Measurements from ENCODE around the gene LHFPL3. TPM values are rescaled to one million over a fixed set of nuclear protein-coding genes. Genes with fewer than 3 reads are reported as not detected.

Gene LHFPL3
- total and polyA plus RNA-seq, 2 of the 13 experiments (the other 11 are each of a cell fraction or from before 2014, with no cell fraction given), result not detected

- TF ChIP-seq SYNCRIP (IDR thresholded peaks at IDR 0.05; ENCODE audit: insufficient read depth, low read depth, low read length) (no peak), RNF2 (conservative IDR thresholded peaks at IDR 0.05; ENCODE audit: low read depth) (no peak), ZBTB43 (CRISPR knock-in tag; conservative IDR thresholded peaks at IDR 0.05) (no peak), TBX2 (CRISPR knock-in tag; IDR thresholded peaks at IDR 0.05; ENCODE audit: borderline replicate concordance) (peak; percentile 44; the same call in 1 of the 2 replicates), ZNF333 (CRISPR knock-in tag; IDR thresholded peaks at IDR 0.05; ENCODE audit: borderline replicate concordance) (no peak), NCOA2 (CRISPR knock-in tag; IDR thresholded peaks at IDR 0.05) (peak; percentile 48), FOXP1 (IDR thresholded peaks at IDR 0.05) (no peak), FOXP1 (CRISPR knock-in tag; IDR thresholded peaks at IDR 0.05) (peak; percentile 20; the same call in 1 of the 2 replicates), TARDBP (CRISPR knock-in tag; IDR thresholded peaks at IDR 0.05) (no peak), SRF (IDR thresholded peaks at IDR 0.05; ENCODE audit: low read depth, low read length) (no peak), GLMP (CRISPR knock-in tag; IDR thresholded peaks at IDR 0.05; ENCODE audit: borderline replicate concordance) (no peak), NR2F2 (IDR thresholded peaks at IDR 0.05; ENCODE audit: borderline replicate concordance, low read depth) (peak; percentile 78; the same call in 1 of the 2 replicates), ZNF720 (CRISPR knock-in tag; IDR thresholded peaks at IDR 0.05) (no peak), FOXA3 (CRISPR knock-in tag; IDR thresholded peaks at IDR 0.05) (peak; percentile 48; the same call in 1 of the 2 replicates), FOXJ3 (CRISPR knock-in tag; IDR thresholded peaks at IDR 0.05; ENCODE audit: borderline replicate concordance) (0 out of 2 replicates have a peak, but pooled peaks have one; percentile 19), ZFP1 (CRISPR knock-in tag; IDR thresholded peaks at IDR 0.05) (no peak), KMT2B (CRISPR knock-in tag; IDR thresholded peaks at IDR 0.05) (no peak), ESRRA (CRISPR knock-in tag; IDR thresholded peaks at IDR 0.05; ENCODE audit: low read depth) (no peak), HNRNPLL (IDR thresholded peaks at IDR 0.05; ENCODE audit: low read depth, low read length, poor library complexity, severe bottlenecking) (no peak), IKZF1 (IDR thresholded peaks at IDR 0.05) (no peak), MYC (CRISPR knock-in tag; IDR thresholded peaks at IDR 0.05; ENCODE audit: borderline replicate concordance) (no peak), NBN (conservative IDR thresholded peaks at IDR 0.05) (no peak), ZNF343 (CRISPR knock-in tag; IDR thresholded peaks at IDR 0.05) (no peak)
- TF ChIP-seq, protein P1, sequence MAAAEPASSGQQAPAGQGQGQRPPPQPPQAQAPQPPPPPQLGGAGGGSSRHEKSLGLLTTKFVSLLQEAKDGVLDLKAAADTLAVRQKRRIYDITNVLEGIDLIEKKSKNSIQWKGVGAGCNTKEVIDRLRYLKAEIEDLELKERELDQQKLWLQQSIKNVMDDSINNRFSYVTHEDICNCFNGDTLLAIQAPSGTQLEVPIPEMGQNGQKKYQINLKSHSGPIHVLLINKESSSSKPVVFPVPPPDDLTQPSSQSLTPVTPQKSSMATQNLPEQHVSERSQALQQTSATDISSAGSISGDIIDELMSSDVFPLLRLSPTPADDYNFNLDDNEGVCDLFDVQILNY (CRISPR knock-in tag; conservative IDR thresholded peaks at IDR 0.05), result no peak
- TF ChIP-seq, protein P2, sequence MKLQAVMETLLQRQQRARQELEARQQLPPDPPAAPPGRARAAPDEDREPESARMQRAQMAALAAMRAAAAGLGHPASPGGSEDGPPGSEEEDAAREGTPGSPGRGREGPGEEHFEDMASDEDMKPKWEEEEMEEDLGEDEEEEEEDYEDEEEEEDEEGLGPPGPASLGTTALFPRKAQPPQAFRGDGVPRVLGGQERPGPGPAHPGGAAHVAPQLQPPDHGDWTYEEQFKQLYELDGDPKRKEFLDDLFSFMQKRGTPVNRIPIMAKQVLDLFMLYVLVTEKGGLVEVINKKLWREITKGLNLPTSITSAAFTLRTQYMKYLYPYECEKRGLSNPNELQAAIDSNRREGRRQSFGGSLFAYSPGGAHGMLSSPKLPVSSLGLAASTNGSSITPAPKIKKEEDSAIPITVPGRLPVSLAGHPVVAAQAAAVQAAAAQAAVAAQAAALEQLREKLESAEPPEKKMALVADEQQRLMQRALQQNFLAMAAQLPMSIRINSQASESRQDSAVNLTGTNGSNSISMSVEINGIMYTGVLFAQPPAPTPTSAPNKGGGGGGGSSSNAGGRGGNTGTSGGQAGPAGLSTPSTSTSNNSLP (IDR thresholded peaks at IDR 0.05; ENCODE audit: low read depth, low read length), result no peak
- TF ChIP-seq, protein P3, sequence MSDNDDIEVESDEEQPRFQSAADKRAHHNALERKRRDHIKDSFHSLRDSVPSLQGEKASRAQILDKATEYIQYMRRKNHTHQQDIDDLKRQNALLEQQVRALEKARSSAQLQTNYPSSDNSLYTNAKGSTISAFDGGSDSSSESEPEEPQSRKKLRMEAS (IDR thresholded peaks at IDR 0.05), result no peak
These were observed 572.3 kb downstream of the LHFPL3 start (continued) for GRCh38 chr7:104900525-104901239.
